ENCODE data around the gene TIMM21.

Gene TIMM21

GRCh38 chr18:74153377-74153776, 5.1 kb downstream of the TIMM21 start:
- no peak for DNase-seq (ENCODE audit: extremely low spot score)
- ChIA-PET POLR2A (no interaction called here), CTCF (interaction anchor here (0.6 to 1.4 kb wide), 3 partner anchors 9 to 348 kb away, joined by 3 to 4 read pairs (median 3); no protein-coding TSS in a partner anchor)
- TF ChIP-seq ARNT (IDR thresholded peaks at IDR 0.05) (no peak), L3MBTL2 (conservative IDR thresholded peaks at IDR 0.05) (no peak), PKNOX1 (IDR thresholded peaks at IDR 0.05) (no peak), SP1 (IDR thresholded peaks at IDR 0.05) (no peak), TARDBP (IDR thresholded peaks at IDR 0.05) (no peak), FOXM1 (IDR thresholded peaks at IDR 0.05; ENCODE audit: borderline replicate concordance) (no peak), BHLHE40 (IDR thresholded peaks at IDR 0.05; ENCODE audit: borderline replicate concordance) (no peak), FOXA1 (IDR thresholded peaks at IDR 0.05) (no peak), HDGF (IDR thresholded peaks at IDR 0.05; ENCODE audit: borderline replicate concordance) (no peak), FOXK2 (IDR thresholded peaks at IDR 0.05) (no peak), NFRKB (IDR thresholded peaks at IDR 0.05) (no peak), ELF4 (IDR thresholded peaks at IDR 0.05) (no peak), SUZ12 (IDR thresholded peaks at IDR 0.05) (no peak), ZNF384 (IDR thresholded peaks at IDR 0.05) (no peak), CTBP1 (IDR thresholded peaks at IDR 0.05; ENCODE audit: borderline replicate concordance) (no peak), LEF1 (IDR thresholded peaks at IDR 0.05; ENCODE audit: borderline replicate concordance) (no peak)

- no peak for DNase-seq (ENCODE audit: extremely low spot score)
- TF ChIP-seq HDGF (IDR thresholded peaks at IDR 0.05; ENCODE audit: borderline replicate concordance) (no peak), ARNT (IDR thresholded peaks at IDR 0.05) (no peak), CTBP1 (IDR thresholded peaks at IDR 0.05; ENCODE audit: borderline replicate concordance) (no peak), SP1 (IDR thresholded peaks at IDR 0.05) (no peak), FOXK2 (IDR thresholded peaks at IDR 0.05) (no peak)
- ChIA-PET CTCF (interaction anchor here (0.6 to 1.4 kb wide), 3 partner anchors 8 to 348 kb away, joined by 3 to 4 read pairs (median 3); no protein-coding TSS in a partner anchor), POLR2A (no interaction called here)
These were observed 5.5 kb downstream of the TIMM21 start for GRCh38 chr18:74153793-74154192.

- no peak for TF ChIP-seq ELF4 (IDR thresholded peaks at IDR 0.05)
- TF ChIP-seq NFRKB (IDR thresholded peaks at IDR 0.05) = no peak
- TF ChIP-seq BHLHE40 (IDR thresholded peaks at IDR 0.05; ENCODE audit: borderline replicate concordance) = no peak
- no peak for TF ChIP-seq FOXK2 (IDR thresholded peaks at IDR 0.05)
- no peak for TF ChIP-seq ZNF384 (IDR thresholded peaks at IDR 0.05)
- TF ChIP-seq ARNT (IDR thresholded peaks at IDR 0.05) = no peak
- TF ChIP-seq FOXA1 (IDR thresholded peaks at IDR 0.05) = no peak
- TF ChIP-seq SUZ12 (IDR thresholded peaks at IDR 0.05) = no peak
- TF ChIP-seq SP1 (IDR thresholded peaks at IDR 0.05) = no peak
- no peak for TF ChIP-seq HDGF (IDR thresholded peaks at IDR 0.05; ENCODE audit: borderline replicate concordance)
- no peak for TF ChIP-seq L3MBTL2 (conservative IDR thresholded peaks at IDR 0.05)
- TF ChIP-seq FOXM1 (IDR thresholded peaks at IDR 0.05; ENCODE audit: borderline replicate concordance) = no peak
- TF ChIP-seq LEF1 (IDR thresholded peaks at IDR 0.05; ENCODE audit: borderline replicate concordance) = no peak
- ChIA-PET CTCF (no interaction called here), POLR2A (no interaction called here)
- DNase-seq (ENCODE audit: extremely low spot score) = no peak
These were observed 6.4 kb downstream of the TIMM21 start for GRCh38 chr18:74154716-74155115.

- ChIA-PET POLR2A (no interaction called here), CTCF (interaction anchor here (0.7 kb wide), 1 partner anchor 15 kb away, joined by 3 read pairs; no protein-coding TSS in a partner anchor)
- TF ChIP-seq BHLHE40 (IDR thresholded peaks at IDR 0.05; ENCODE audit: borderline replicate concordance) (no peak), NFRKB (IDR thresholded peaks at IDR 0.05) (no peak), L3MBTL2 (conservative IDR thresholded peaks at IDR 0.05) (no peak)
- no peak for DNase-seq (ENCODE audit: extremely low spot score)
These were observed 7.0 kb downstream of the TIMM21 start for GRCh38 chr18:74155276-74155675.

- no peak for DNase-seq (ENCODE audit: extremely low spot score)
- ChIA-PET POLR2A (no interaction called here), CTCF (no interaction called here)
- TF ChIP-seq SUZ12 (IDR thresholded peaks at IDR 0.05) = no peak
- no peak for TF ChIP-seq HDGF (IDR thresholded peaks at IDR 0.05; ENCODE audit: borderline replicate concordance)
- no peak for TF ChIP-seq L3MBTL2 (conservative IDR thresholded peaks at IDR 0.05)
- TF ChIP-seq TARDBP (IDR thresholded peaks at IDR 0.05) = no peak
- no peak for TF ChIP-seq BHLHE40 (IDR thresholded peaks at IDR 0.05; ENCODE audit: borderline replicate concordance)
- no peak for TF ChIP-seq SP1 (IDR thresholded peaks at IDR 0.05)
- TF ChIP-seq NFRKB (IDR thresholded peaks at IDR 0.05) = no peak
- no peak for TF ChIP-seq FOXM1 (IDR thresholded peaks at IDR 0.05; ENCODE audit: borderline replicate concordance)
- TF ChIP-seq PKNOX1 (IDR thresholded peaks at IDR 0.05) = no peak
- no peak for TF ChIP-seq ARNT (IDR thresholded peaks at IDR 0.05)
- no peak for TF ChIP-seq ELF4 (IDR thresholded peaks at IDR 0.05)
- TF ChIP-seq CTBP1 (IDR thresholded peaks at IDR 0.05; ENCODE audit: borderline replicate concordance) = no peak
- no peak for TF ChIP-seq ZNF384 (IDR thresholded peaks at IDR 0.05)
- TF ChIP-seq LEF1 (IDR thresholded peaks at IDR 0.05; ENCODE audit: borderline replicate concordance) = no peak
- TF ChIP-seq FOXK2 (IDR thresholded peaks at IDR 0.05) = no peak
- no peak for TF ChIP-seq FOXA1 (IDR thresholded peaks at IDR 0.05)
These were observed 14.8 kb downstream of the TIMM21 start for GRCh38 chr18:74163019-74163660.

GRCh38 chr18:74166386-74166785, 18.1 kb downstream of the TIMM21 start:
- ChIA-PET CTCF (interaction anchor here (0.9 kb wide), 1 partner anchor 175 kb away, joined by 3 read pairs; no protein-coding TSS in a partner anchor), POLR2A (no interaction called here)
- DNase-seq (ENCODE audit: extremely low spot score) = no peak
- TF ChIP-seq SUZ12 (IDR thresholded peaks at IDR 0.05) (no peak), CTBP1 (IDR thresholded peaks at IDR 0.05; ENCODE audit: borderline replicate concordance) (no peak), BHLHE40 (IDR thresholded peaks at IDR 0.05; ENCODE audit: borderline replicate concordance) (no peak), ARNT (IDR thresholded peaks at IDR 0.05) (no peak), ELF4 (IDR thresholded peaks at IDR 0.05) (no peak), ZNF384 (IDR thresholded peaks at IDR 0.05) (no peak), LEF1 (IDR thresholded peaks at IDR 0.05; ENCODE audit: borderline replicate concordance) (no peak), L3MBTL2 (conservative IDR thresholded peaks at IDR 0.05) (no peak), TARDBP (IDR thresholded peaks at IDR 0.05) (no peak), FOXA1 (IDR thresholded peaks at IDR 0.05) (no peak), SP1 (IDR thresholded peaks at IDR 0.05) (no peak), FOXM1 (IDR thresholded peaks at IDR 0.05; ENCODE audit: borderline replicate concordance) (no peak), NFRKB (IDR thresholded peaks at IDR 0.05) (no peak)
